Mesodermal cell (in vitro differentiated cells): ENCODE data around the gene AFP.

Source experiments
- H3K27ac ChIP-seq: 2 replicates; pipeline ENCODE4 v1.7.0; 2013; ENCODE audit warnings: mild to moderate bottlenecking, low read depth, low read length, moderate library complexity; ENCODE audit not compliant: severe bottlenecking
- H3K36me3 ChIP-seq: 2 replicates; pipeline ENCODE4 v1.7.1; 2013; ENCODE audit warnings: mild to moderate bottlenecking, low read length, moderate library complexity; ENCODE audit not compliant: control insufficient read depth, insufficient read depth
- H3K4me1 ChIP-seq: one replicate; pipeline ENCODE4 v1.7.1; 2013; ENCODE audit warnings: mild to moderate bottlenecking, low read length; ENCODE audit not compliant: insufficient read depth, control insufficient read depth, poor library complexity, severe bottlenecking
- H3K4me3 ChIP-seq: 2 replicates; pipeline ENCODE4 v1.7.0; 2013; ENCODE audit warnings: low read length, control low read depth, mild to moderate bottlenecking; ENCODE audit not compliant: insufficient read depth, poor library complexity, severe bottlenecking; ENCODE audit errors: extremely low read depth
- H3K9me3 ChIP-seq: 2 replicates; pipeline ENCODE4 v1.7.1; 2013; ENCODE audit warnings: mild to moderate bottlenecking, low read length, moderate library complexity; ENCODE audit not compliant: control insufficient read depth
- WGBS, 2 experiments: methylation state at CpG; one replicate each; pipeline ENCODE4 v1.1.5; 2013; ENCODE audit warnings: missing lambda C conversion rate in 2 of 2; ENCODE audit not compliant: insufficient coverage in 2 of 2; 5-methylcytosine and 5-hydroxymethylcytosine counted together

AFP gene

DNA sequence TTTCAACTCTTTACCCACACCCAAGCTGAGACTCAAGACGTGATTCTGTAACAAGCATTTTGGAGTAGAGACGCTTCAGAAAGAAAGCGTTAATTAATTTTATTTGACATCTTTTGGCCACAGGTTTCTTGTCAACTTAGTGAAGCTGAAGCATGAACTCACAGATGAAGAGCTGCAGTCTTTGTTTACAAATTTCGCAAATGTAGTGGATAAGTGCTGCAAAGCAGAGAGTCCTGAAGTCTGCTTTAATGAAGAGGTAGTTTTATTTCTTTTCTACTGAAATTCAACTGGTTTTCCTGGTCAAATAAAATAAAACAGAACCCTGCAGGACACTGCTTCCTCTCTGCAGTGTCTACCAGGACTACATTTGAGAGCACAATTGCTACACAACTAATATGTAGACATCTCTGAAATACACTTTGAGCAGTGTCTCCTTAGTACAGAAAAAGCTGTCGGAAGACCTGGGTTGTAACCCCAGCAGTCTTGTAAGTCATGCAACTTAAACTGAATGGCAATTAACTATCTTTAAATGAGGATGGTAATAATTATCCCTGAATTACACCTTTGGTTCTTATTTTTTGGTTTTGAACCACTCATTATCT lies 65.7 kb downstream of the AFP start:
- WGBS, 2 experiments: 88 to 94% methylated on average over 4 to 5 of the region's 5 CpGs
- no peaks in the 10 kb centered on the region for H3K9me3 ChIP-seq
- H3K27ac ChIP-seq: no peak overlapping the region
- H3K36me3 ChIP-seq: no peaks in the 10 kb centered on the region
- H3K4me3 ChIP-seq: no peak overlapping the region
- no peaks in the 10 kb centered on the region for H3K4me1 ChIP-seq

DNA sequence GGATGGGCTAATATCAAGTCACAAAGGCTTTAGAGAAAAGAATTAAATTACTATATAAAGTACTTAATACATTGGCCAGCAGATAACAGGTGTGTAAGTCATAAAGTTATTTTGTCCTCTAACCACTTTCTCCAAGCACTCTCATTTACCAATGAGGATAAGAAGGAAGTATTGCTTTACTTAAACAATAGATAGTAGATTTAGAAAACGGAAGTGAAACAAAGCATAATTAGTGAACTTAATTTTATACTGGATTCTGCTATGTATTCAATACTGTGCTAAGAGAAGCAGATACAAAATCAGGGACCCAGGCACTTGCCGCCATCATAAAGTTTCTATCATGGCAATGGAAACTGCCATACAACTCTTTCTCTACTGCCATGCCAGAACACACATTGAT lies 69.5 kb downstream of the AFP start:
- no CpG with 5 or more reads among the region's 2 CpGs for WGBS, 2 experiments
- H3K36me3 ChIP-seq: no peaks in the 10 kb centered on the region

More for the DNA sequence above, 69.5 kb downstream of the AFP start:
- no peaks in the 10 kb centered on the region for H3K9me3 ChIP-seq
- no peaks in the 10 kb centered on the region for H3K4me1 ChIP-seq
- H3K4me3 ChIP-seq: no peak overlapping the region
- no peak overlapping the region for H3K27ac ChIP-seq
